A549 (cell line): Measurements from ENCODE around the gene TMEM107.

Source experiments
- CBX8 ChIP-seq: fragments of 200-600 bp; sonication (generic); IDR thresholded peaks from 2 replicates; pipeline ENCODE4 v1.6.1; 2016
- CEBPB ChIP-seq, 2 experiments: fragments of >200 bp in 1 of 2; sonication (Bioruptor Twin) in 1 of 2; formaldehyde crosslinking in 1 of 2; IDR thresholded peaks; 2 replicates each; pipeline ENCODE4 v1.6.1; 2012 to 2016
- CHD4 ChIP-seq: fragments of 200-600 bp; sonication (generic); IDR thresholded peaks from 2 replicates; pipeline ENCODE4 v1.6.1; 2016; ENCODE audit warnings: antibody characterized with exemption, mild to moderate bottlenecking, borderline replicate concordance
- EP300 ChIP-seq, 2 experiments: fragments of >200 bp; sonication (Bioruptor Twin); formaldehyde crosslinking; IDR thresholded peaks; 2 replicates in 1 of 2; 3 replicates in 1 of 2; pipeline ENCODE4 v1.6.1; 2016 to 2017
- NFE2L2 ChIP-seq: fragments of 150-350 bp; conservative IDR thresholded peaks from 2 replicates; pipeline ENCODE4 v1.6.1; 2014; ENCODE audit warnings: low read length
- POLR2A ChIP-seq: IDR thresholded peaks from 2 replicates; pipeline ENCODE4 v1.6.1; 2012; ENCODE audit warnings: mild to moderate bottlenecking, low read length
- RAD21 ChIP-seq, 2 experiments: fragments of >200 bp in 1 of 2; sonication (Bioruptor Twin) in 1 of 2; formaldehyde crosslinking in 1 of 2; IDR thresholded peaks in 1 of 2; conservative IDR thresholded peaks in 1 of 2; 2 replicates in 1 of 2; 3 replicates in 1 of 2; pipeline ENCODE4 v1.6.1; 2012 to 2018; ENCODE audit warnings: inconsistent platforms in 1 of 2
- RFX5 ChIP-seq: fragments of 450-650 bp; IDR thresholded peaks from 2 replicates; pipeline ENCODE4 v1.7.1; 2014; ENCODE audit warnings: antibody characterized with exemption, mild to moderate bottlenecking, moderate library complexity
- TF ChIP-seq, protein P1 (sequence below): fragments of 200-600 bp; sonication (generic); IDR thresholded peaks from 2 replicates; pipeline ENCODE4 v1.6.1; 2016; ENCODE audit warnings: antibody characterized with exemption, mild to moderate bottlenecking, moderate library complexity

DNA sequence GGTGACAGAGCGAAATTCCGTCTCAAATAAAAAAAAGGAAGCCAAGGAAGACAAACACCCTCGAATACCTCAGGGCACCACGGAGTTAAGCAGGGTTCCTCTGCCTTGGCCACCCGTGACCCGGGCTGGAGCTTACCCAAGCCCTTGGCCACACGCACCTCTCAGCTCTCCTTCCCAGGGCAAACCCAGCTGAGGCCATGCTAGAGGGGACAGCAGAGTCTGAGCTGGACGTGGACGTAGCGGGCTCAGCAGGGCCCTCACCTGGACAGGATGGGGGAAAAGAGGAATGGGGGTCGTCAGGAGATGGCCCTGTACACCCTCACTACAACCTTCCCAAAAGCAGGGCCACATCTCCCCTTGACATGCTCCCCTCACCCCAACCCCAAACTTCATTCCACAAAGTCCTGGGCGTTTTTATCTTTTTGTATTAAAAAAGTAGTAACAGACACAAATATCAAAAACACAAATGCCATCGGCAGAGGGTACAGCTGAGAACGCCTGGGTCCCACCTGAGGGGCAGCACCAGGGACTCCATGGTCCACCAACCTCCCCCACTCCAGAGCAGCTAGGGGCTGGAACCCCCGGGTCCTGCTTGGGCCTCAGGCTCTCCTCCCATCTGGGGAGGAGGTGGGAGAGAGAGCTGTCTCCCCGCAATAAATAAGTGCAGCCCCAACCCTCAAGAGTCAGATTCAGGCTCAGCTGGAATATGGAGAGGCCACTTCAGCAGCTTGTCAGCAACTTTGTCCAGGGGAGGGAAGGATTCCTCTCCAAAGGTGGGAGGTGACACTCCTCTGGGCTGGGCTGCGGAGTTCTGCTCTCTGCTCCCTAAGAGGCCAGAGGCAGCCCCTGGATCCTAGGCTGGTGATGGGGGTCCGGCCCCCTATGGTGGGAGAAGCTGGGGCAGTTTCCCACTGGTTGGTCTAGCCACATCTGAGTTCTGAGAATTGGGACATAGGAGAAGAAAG, 35.8 kb downstream of the TMEM107 start:
- TF ChIP-seq POLR2A, result no peak
- no peak for TF ChIP-seq CEBPB (IDR thresholded peaks at IDR 0.05)
- TF ChIP-seq CHD4, result no peak
- no peak for TF ChIP-seq RFX5
- TF ChIP-seq RAD21 (conservative IDR thresholded peaks at IDR 0.05 in 1 of 2, IDR thresholded peaks at IDR 0.05 in 1 of 2), result no peak
- TF ChIP-seq, protein P1, sequence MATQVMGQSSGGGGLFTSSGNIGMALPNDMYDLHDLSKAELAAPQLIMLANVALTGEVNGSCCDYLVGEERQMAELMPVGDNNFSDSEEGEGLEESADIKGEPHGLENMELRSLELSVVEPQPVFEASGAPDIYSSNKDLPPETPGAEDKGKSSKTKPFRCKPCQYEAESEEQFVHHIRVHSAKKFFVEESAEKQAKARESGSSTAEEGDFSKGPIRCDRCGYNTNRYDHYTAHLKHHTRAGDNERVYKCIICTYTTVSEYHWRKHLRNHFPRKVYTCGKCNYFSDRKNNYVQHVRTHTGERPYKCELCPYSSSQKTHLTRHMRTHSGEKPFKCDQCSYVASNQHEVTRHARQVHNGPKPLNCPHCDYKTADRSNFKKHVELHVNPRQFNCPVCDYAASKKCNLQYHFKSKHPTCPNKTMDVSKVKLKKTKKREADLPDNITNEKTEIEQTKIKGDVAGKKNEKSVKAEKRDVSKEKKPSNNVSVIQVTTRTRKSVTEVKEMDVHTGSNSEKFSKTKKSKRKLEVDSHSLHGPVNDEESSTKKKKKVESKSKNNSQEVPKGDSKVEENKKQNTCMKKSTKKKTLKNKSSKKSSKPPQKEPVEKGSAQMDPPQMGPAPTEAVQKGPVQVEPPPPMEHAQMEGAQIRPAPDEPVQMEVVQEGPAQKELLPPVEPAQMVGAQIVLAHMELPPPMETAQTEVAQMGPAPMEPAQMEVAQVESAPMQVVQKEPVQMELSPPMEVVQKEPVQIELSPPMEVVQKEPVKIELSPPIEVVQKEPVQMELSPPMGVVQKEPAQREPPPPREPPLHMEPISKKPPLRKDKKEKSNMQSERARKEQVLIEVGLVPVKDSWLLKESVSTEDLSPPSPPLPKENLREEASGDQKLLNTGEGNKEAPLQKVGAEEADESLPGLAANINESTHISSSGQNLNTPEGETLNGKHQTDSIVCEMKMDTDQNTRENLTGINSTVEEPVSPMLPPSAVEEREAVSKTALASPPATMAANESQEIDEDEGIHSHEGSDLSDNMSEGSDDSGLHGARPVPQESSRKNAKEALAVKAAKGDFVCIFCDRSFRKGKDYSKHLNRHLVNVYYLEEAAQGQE, result no peak
- no peak for TF ChIP-seq NFE2L2
- no peak for TF ChIP-seq EP300 (IDR thresholded peaks at IDR 0.05)
- TF ChIP-seq CBX8, result no peak
